HG03469 (cell line): ENCODE data around the gene BAZ2A.
A peak's percentile ranks its signal among the peaks of the same experiment; 100 is the strongest.

Source experiments
- ATAC-seq: cut with Tn5 transposase; IDR thresholded peaks from one replicate; pipeline ENCODE4 v1.9.1; 2021; ENCODE audit warnings: mild to moderate bottlenecking, moderate library complexity, moderate number of reproducible peaks; ENCODE audit not compliant: unreplicated experiment

Gene BAZ2A

GRCh38 chr12:56635806-56636674 lies 5.9 kb upstream of the BAZ2A start:
- ATAC-seq, result peak; percentile 18

GRCh38 chr12:56634837-56635791 lies 5.0 kb upstream of the BAZ2A start:
- ATAC-seq, result no peak

- no peak for ATAC-seq
Measured at GRCh38 chr12:56634242-56634836, 4.2 kb upstream of the BAZ2A start.

- no peak for ATAC-seq
Measured at GRCh38 chr12:56633468-56634241, 3.5 kb upstream of the BAZ2A start.

GRCh38 chr12:56632701-56633467 lies 2.8 kb upstream of the BAZ2A start:
- ATAC-seq, result no peak

- ATAC-seq, result no peak
Measured at GRCh38 chr12:56631790-56632700, 1.9 kb upstream of the BAZ2A start.

GRCh38 chr12:56629459-56630179 lies 507 bp downstream of the BAZ2A start:
- no peak for ATAC-seq

- no peak for ATAC-seq
Measured at GRCh38 chr12:56628671-56629458, 1.3 kb downstream of the BAZ2A start.

- ATAC-seq, result no peak
Measured at GRCh38 chr12:56626701-56627100, 3.4 kb downstream of the BAZ2A start.

GRCh38 chr12:56622535-56622934 lies 7.6 kb downstream of the BAZ2A start:
- ATAC-seq, result no peak

GRCh38 chr12:56616925-56617324 lies 13.2 kb downstream of the BAZ2A start:
- no peak for ATAC-seq

- no peak for ATAC-seq
Measured at GRCh38 chr12:56616244-56616643, 13.9 kb downstream of the BAZ2A start.

GRCh38 chr12:56614627-56615026 lies 15.5 kb downstream of the BAZ2A start:
- no peak for ATAC-seq

GRCh38 chr12:56604355-56604754 lies 25.8 kb downstream of the BAZ2A start:
- ATAC-seq, result no peak

- no peak for ATAC-seq
Measured at GRCh38 chr12:56602239-56602638, 27.9 kb downstream of the BAZ2A start.

- no peak for ATAC-seq
Measured at GRCh38 chr12:56601503-56601902, 28.6 kb downstream of the BAZ2A start.

GRCh38 chr12:56600753-56601152 lies 29.4 kb downstream of the BAZ2A start:
- no peak for ATAC-seq
